ENCODE data around the gene FAAP100.

DNA sequence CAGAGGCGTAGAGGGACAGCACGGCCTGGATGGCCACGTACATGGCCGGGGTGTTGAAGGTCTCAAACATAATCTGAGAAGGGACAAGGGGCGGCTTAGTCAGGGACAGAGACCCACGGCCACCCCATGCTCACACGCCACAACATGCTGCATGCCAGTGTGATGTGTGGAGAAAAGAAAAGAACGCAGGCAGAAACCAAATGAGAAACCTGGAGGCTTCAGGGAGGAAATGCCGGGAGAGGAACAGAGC, 40.7 kb downstream of the FAAP100 start:
- TF ChIP-seq, protein P1, sequence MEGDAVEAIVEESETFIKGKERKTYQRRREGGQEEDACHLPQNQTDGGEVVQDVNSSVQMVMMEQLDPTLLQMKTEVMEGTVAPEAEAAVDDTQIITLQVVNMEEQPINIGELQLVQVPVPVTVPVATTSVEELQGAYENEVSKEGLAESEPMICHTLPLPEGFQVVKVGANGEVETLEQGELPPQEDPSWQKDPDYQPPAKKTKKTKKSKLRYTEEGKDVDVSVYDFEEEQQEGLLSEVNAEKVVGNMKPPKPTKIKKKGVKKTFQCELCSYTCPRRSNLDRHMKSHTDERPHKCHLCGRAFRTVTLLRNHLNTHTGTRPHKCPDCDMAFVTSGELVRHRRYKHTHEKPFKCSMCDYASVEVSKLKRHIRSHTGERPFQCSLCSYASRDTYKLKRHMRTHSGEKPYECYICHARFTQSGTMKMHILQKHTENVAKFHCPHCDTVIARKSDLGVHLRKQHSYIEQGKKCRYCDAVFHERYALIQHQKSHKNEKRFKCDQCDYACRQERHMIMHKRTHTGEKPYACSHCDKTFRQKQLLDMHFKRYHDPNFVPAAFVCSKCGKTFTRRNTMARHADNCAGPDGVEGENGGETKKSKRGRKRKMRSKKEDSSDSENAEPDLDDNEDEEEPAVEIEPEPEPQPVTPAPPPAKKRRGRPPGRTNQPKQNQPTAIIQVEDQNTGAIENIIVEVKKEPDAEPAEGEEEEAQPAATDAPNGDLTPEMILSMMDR (IDR thresholded peaks at IDR 0.05): no peak
- TF ChIP-seq EP300 (IDR thresholded peaks at IDR 0.05) (no peak), POLR2A (IDR thresholded peaks at IDR 0.05) (no peak)

Measured in tibial nerve (tissue), 4 donors.